ENCODE measurements around the gene BTG2.

Gene BTG2

DNA sequence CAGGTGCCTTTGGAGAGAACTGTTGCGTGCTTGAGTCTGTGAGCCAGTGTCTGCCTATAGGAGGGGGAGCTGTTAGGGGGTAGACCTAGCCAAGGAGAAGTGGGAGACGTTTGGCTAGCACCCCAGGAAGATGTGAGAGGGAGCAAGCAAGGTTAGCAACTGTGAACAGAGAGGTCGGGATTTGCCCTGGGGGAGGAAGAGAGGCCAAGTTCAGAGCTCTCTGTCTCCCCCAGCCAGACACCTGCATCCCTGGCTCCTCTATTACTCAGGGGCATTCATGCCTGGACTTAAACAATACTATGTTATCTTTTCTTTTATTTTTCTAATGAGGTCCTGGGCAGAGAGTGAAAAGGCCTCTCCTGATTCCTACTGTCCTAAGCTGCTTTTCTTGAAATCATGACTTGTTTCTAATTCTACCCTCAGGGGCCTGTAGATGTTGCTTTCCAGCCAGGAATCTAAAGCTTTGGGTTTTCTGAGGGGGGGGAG, 2.4 kb downstream of the BTG2 start:
- Histone ChIP-seq H3K79me1 (ENCODE audit: low read depth, low read length) (peaks cover 19% of the 10 kb centered on the region), H4K91ac (ENCODE audit: low read depth, low read length, poor library complexity) (no peak overlapping the region), H2AK5ac (ENCODE audit: low read depth, low read length) (no peak overlapping the region), H3K23ac (ENCODE audit: low read depth, low read length, poor library complexity) (no peak overlapping the region), H2BK12ac (ENCODE audit: low read length) (no peak overlapping the region), H2BK5ac (ENCODE audit: low read length) (no peak overlapping the region), H3K36me3 (replicated peaks in 1 of 2; ENCODE audit: control insufficient read depth in 2 of 2, insufficient read depth in 2 of 2, low read length in 2 of 2) (peaks cover 10 to 38% of the 10 kb centered on the region in 2 donors), H3K27ac (replicated peaks; ENCODE audit: low read length) (no peak overlapping the region), H3K14ac (ENCODE audit: low read length) (no peak overlapping the region), H3K4me1 (ENCODE audit: control insufficient read depth in 2 of 2, insufficient read depth in 1 of 2, low read depth in 1 of 2, low read length in 2 of 2) (peaks cover 24 to 27% of the 10 kb centered on the region in 2 donors), H3K4me2 (ENCODE audit: insufficient read depth, low read length, poor library complexity, severe bottlenecking) (peak overlapping the region; percentile 58), H3K4me3 (ENCODE audit: low read length in 2 of 2) (peak overlapping the region in 1 of 2 donors; percentile 36), H2BK120ac (ENCODE audit: low read depth, low read length) (no peak overlapping the region), H3K27me3 (ENCODE audit: control insufficient read depth in 3 of 3, insufficient read depth in 3 of 3, low read depth in 1 of 3, low read length in 3 of 3) (peaks cover 0 to 22% (median 10%) of the 10 kb centered on the region in 3 experiments), H3K9me3 (replicated peaks in 1 of 2; ENCODE audit: control insufficient read depth in 2 of 2, insufficient read depth in 1 of 2, low read depth in 1 of 2, low read length in 2 of 2) (no peaks in the 10 kb centered on the region), H3K4ac (ENCODE audit: low read length) (no peak overlapping the region), H2AFZ (ENCODE audit: low read length) (no peak overlapping the region), H3K9ac (ENCODE audit: low read depth, low read length, poor library complexity) (peak overlapping the region; percentile 79), H2BK15ac (ENCODE audit: low read length) (no peak overlapping the region), H3K18ac (ENCODE audit: low read length) (peak overlapping the region; percentile 11), H4K8ac (ENCODE audit: low read depth, low read length) (no peak overlapping the region)
- DNase-seq (ENCODE audit: low spot score) = no peak
- no CpG with 5 or more reads among the region's 3 CpGs for WGBS, 2 donors (ENCODE audit: extremely low coverage in 2 of 2, insufficient read length in 2 of 2, insufficient replicate concordance in 1 of 2)

DNA sequence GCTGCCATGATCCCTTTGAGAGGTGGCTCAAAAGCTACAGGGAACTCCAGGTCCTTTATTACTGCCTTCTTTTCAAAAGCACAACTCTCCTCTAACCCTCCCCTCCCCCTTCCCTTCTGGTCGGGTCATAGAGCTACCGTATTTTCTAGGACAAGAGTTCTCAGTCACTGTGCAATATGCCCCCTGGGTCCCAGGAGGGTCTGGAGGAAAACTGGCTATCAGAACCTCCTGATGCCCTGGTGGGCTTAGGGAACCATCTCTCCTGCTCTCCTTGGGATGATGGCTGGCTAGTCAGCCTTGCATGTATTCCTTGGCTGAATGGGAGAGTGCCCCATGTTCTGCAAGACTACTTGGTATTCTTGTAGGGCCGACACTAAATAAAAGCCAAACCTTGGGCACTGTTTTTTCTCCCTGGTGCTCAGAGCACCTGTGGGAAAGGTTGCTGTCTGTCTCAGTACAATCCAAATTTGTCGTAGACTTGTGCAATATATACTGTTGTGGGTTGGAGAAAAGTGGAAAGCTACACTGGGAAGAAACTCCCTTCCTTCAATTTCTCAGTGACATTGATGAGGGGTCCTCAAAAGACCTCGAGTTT, 3.1 kb downstream of the BTG2 start:
- no peak overlapping the region for H2BK5ac ChIP-seq (ENCODE audit: low read length)
- no peak overlapping the region for H4K8ac ChIP-seq (ENCODE audit: low read depth, low read length)
- no peak overlapping the region for H2BK12ac ChIP-seq (ENCODE audit: low read length)
- H3K14ac ChIP-seq (ENCODE audit: low read length) = no peak overlapping the region
- no peak overlapping the region for H2AK5ac ChIP-seq (ENCODE audit: low read depth, low read length)
- H2BK120ac ChIP-seq (ENCODE audit: low read depth, low read length) = no peak overlapping the region
- H3K27me3 ChIP-seq (ENCODE audit: control insufficient read depth in 3 of 3, insufficient read depth in 3 of 3, low read depth in 1 of 3, low read length in 3 of 3) = peaks cover 0 to 15% (median 10%) of the 10 kb centered on the region in 3 experiments
- no peak overlapping the region for H3K9ac ChIP-seq (ENCODE audit: low read depth, low read length, poor library complexity)
- H4K91ac ChIP-seq (ENCODE audit: low read depth, low read length, poor library complexity) = no peak overlapping the region
- no peak overlapping the region for H3K27ac ChIP-seq (replicated peaks; ENCODE audit: low read length)
- H3K9me3 ChIP-seq (replicated peaks in 1 of 2; ENCODE audit: control insufficient read depth in 2 of 2, insufficient read depth in 1 of 2, low read depth in 1 of 2, low read length in 2 of 2) = no peaks in the 10 kb centered on the region
- H3K4me3 ChIP-seq (ENCODE audit: low read length in 2 of 2) = peak overlapping the region in 1 of 2 donors; percentile 36
- H2AFZ ChIP-seq (ENCODE audit: low read length) = no peak overlapping the region
- peaks cover 19% of the 10 kb centered on the region for H3K79me1 ChIP-seq (ENCODE audit: low read depth, low read length)
- H3K23ac ChIP-seq (ENCODE audit: low read depth, low read length, poor library complexity) = no peak overlapping the region
- DNase-seq (ENCODE audit: low spot score) = no peak
- no peak overlapping the region for H3K4ac ChIP-seq (ENCODE audit: low read length)
- H2BK15ac ChIP-seq (ENCODE audit: low read length) = no peak overlapping the region
- WGBS, 2 donors (ENCODE audit: extremely low coverage in 2 of 2, insufficient read length in 2 of 2, insufficient replicate concordance in 1 of 2) = no CpG with 5 or more reads among the region's 5 CpGs
- no peak overlapping the region for H3K18ac ChIP-seq (ENCODE audit: low read length)
- peaks cover 10 to 38% of the 10 kb centered on the region in 2 donors for H3K36me3 ChIP-seq (replicated peaks in 1 of 2; ENCODE audit: control insufficient read depth in 2 of 2, insufficient read depth in 2 of 2, low read length in 2 of 2)
- peaks cover 24 to 27% of the 10 kb centered on the region in 2 donors for H3K4me1 ChIP-seq (ENCODE audit: control insufficient read depth in 2 of 2, insufficient read depth in 1 of 2, low read depth in 1 of 2, low read length in 2 of 2)
- H3K4me2 ChIP-seq (ENCODE audit: insufficient read depth, low read length, poor library complexity, severe bottlenecking) = peak overlapping the region; percentile 11

GRCh38 chr1:203308923-203309331, 3.6 kb downstream of the BTG2 start:
- no peak overlapping the region for H3K9ac ChIP-seq (ENCODE audit: low read depth, low read length, poor library complexity)
- no peak overlapping the region for H2BK12ac ChIP-seq (ENCODE audit: low read length)
- H4K91ac ChIP-seq (ENCODE audit: low read depth, low read length, poor library complexity) = no peak overlapping the region
- H3K4ac ChIP-seq (ENCODE audit: low read length) = no peak overlapping the region
- H2AK5ac ChIP-seq (ENCODE audit: low read depth, low read length) = no peak overlapping the region
- peaks cover 0 to 10% (median 6%) of the 10 kb centered on the region in 3 experiments for H3K27me3 ChIP-seq (ENCODE audit: control insufficient read depth in 3 of 3, insufficient read depth in 3 of 3, low read depth in 1 of 3, low read length in 3 of 3)
- no peak overlapping the region for H2BK15ac ChIP-seq (ENCODE audit: low read length)
- peak overlapping the region; percentile 21 for H3K4me2 ChIP-seq (ENCODE audit: insufficient read depth, low read length, poor library complexity, severe bottlenecking)
- no peak overlapping the region for H3K4me3 ChIP-seq (ENCODE audit: low read length in 2 of 2)
- no peak overlapping the region for H3K27ac ChIP-seq (replicated peaks; ENCODE audit: low read length)
- no peak overlapping the region for H3K14ac ChIP-seq (ENCODE audit: low read length)
- H3K9me3 ChIP-seq (replicated peaks in 1 of 2; ENCODE audit: control insufficient read depth in 2 of 2, insufficient read depth in 1 of 2, low read depth in 1 of 2, low read length in 2 of 2) = no peaks in the 10 kb centered on the region
- H2BK120ac ChIP-seq (ENCODE audit: low read depth, low read length) = no peak overlapping the region
- H2BK5ac ChIP-seq (ENCODE audit: low read length) = no peak overlapping the region
- H2AFZ ChIP-seq (ENCODE audit: low read length) = no peak overlapping the region
- H3K4me1 ChIP-seq (ENCODE audit: control insufficient read depth in 2 of 2, insufficient read depth in 1 of 2, low read depth in 1 of 2, low read length in 2 of 2) = peaks cover 24 to 27% of the 10 kb centered on the region in 2 donors
- no peak for DNase-seq (ENCODE audit: low spot score)
- peaks cover 19% of the 10 kb centered on the region for H3K79me1 ChIP-seq (ENCODE audit: low read depth, low read length)
- H3K18ac ChIP-seq (ENCODE audit: low read length) = no peak overlapping the region
- H4K8ac ChIP-seq (ENCODE audit: low read depth, low read length) = no peak overlapping the region
- no peak overlapping the region for H3K23ac ChIP-seq (ENCODE audit: low read depth, low read length, poor library complexity)
- H3K36me3 ChIP-seq (replicated peaks in 1 of 2; ENCODE audit: control insufficient read depth in 2 of 2, insufficient read depth in 2 of 2, low read length in 2 of 2) = peaks cover 10 to 38% of the 10 kb centered on the region in 2 donors
- no CpG with 5 or more reads among the region's 1 CpG for WGBS, 2 donors (ENCODE audit: extremely low coverage in 2 of 2, insufficient read length in 2 of 2, insufficient replicate concordance in 1 of 2)

GRCh38 chr1:203311368-203312301, 6.3 kb downstream of the BTG2 start:
- H3K4me2 ChIP-seq (ENCODE audit: insufficient read depth, low read length, poor library complexity, severe bottlenecking) = no peak overlapping the region
- H3K23ac ChIP-seq (ENCODE audit: low read depth, low read length, poor library complexity) = no peak overlapping the region
- no peak overlapping the region for H3K14ac ChIP-seq (ENCODE audit: low read length)
- H2BK5ac ChIP-seq (ENCODE audit: low read length) = no peak overlapping the region
- H3K9me3 ChIP-seq (replicated peaks in 1 of 2; ENCODE audit: control insufficient read depth in 2 of 2, insufficient read depth in 1 of 2, low read depth in 1 of 2, low read length in 2 of 2) = no peaks in the 10 kb centered on the region
- peaks cover 20 to 26% of the 10 kb centered on the region in 2 donors for H3K4me1 ChIP-seq (ENCODE audit: control insufficient read depth in 2 of 2, insufficient read depth in 1 of 2, low read depth in 1 of 2, low read length in 2 of 2)
- no peak overlapping the region for H3K9ac ChIP-seq (ENCODE audit: low read depth, low read length, poor library complexity)
- no peak overlapping the region for H2AFZ ChIP-seq (ENCODE audit: low read length)
- no peak overlapping the region for H3K18ac ChIP-seq (ENCODE audit: low read length)
- no peak overlapping the region for H4K8ac ChIP-seq (ENCODE audit: low read depth, low read length)
- no peak overlapping the region for H2BK120ac ChIP-seq (ENCODE audit: low read depth, low read length)
- no CpG with 5 or more reads among the region's 3 CpGs for WGBS, 2 donors (ENCODE audit: extremely low coverage in 2 of 2, insufficient read length in 2 of 2, insufficient replicate concordance in 1 of 2)
- H3K36me3 ChIP-seq (replicated peaks in 1 of 2; ENCODE audit: control insufficient read depth in 2 of 2, insufficient read depth in 2 of 2, low read length in 2 of 2) = peaks cover 10 to 37% of the 10 kb centered on the region in 2 donors
- no peak overlapping the region for H3K4me3 ChIP-seq (ENCODE audit: low read length in 2 of 2)
- no peak overlapping the region for H2AK5ac ChIP-seq (ENCODE audit: low read depth, low read length)
- H2BK12ac ChIP-seq (ENCODE audit: low read length) = no peak overlapping the region
- H4K91ac ChIP-seq (ENCODE audit: low read depth, low read length, poor library complexity) = no peak overlapping the region
- H3K27me3 ChIP-seq (ENCODE audit: control insufficient read depth in 3 of 3, insufficient read depth in 3 of 3, low read depth in 1 of 3, low read length in 3 of 3) = no peaks in the 10 kb centered on the region
- H3K4ac ChIP-seq (ENCODE audit: low read length) = no peak overlapping the region
- H3K79me1 ChIP-seq (ENCODE audit: low read depth, low read length) = peaks cover 12% of the 10 kb centered on the region
- no peak overlapping the region for H3K27ac ChIP-seq (replicated peaks; ENCODE audit: low read length)
- no peak overlapping the region for H2BK15ac ChIP-seq (ENCODE audit: low read length)
- DNase-seq (ENCODE audit: low spot score) = no peak

All from neuronal stem cell (in vitro differentiated cells).